HG03439 (cell line): ENCODE data around the gene CCT7.

Source experiments
- ATAC-seq: cut with Tn5 transposase; IDR thresholded peaks from one replicate; pipeline ENCODE4 v1.9.1; 2021; ENCODE audit warnings: mild to moderate bottlenecking, moderate library complexity; ENCODE audit not compliant: unreplicated experiment

CCT7 gene

DNA sequence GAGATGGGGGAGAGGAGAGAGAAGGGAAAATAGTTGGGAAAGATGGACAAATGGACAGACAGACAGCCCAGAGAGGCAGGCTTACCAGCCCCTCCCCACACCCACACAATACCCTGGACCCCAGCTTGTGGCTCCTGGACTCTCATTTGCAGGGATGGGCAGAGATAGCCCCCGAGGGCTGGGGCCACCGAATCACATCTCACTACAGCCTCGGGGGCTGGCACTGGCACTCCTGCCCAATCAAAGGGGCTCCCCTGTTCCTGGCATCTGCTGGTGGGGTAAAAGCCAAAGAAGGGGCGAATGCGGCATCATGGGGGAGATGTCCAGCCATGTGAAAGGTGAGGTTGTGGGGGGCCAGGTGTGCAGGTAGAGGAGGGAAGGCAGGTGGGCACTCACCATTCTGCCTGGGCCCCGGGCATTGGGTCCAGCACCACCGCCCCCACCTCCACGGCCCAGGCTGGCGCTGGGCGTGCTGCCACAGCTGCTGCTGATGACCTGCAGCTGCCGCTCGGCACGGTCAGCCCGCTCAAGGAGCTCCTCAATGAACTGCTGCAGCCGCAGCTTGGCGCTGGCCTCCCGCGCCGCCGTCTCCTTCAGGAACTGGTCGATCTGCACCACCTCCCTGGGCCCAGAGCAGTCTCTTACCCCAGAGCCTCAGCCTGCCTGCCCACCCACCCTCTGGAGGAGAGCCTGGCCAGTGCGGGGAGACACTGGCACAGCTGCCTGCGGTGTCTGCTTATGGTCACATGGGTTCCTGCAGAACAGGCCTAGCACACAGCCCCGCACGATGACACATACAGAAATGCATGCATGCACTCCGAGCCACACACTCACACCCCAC is 32.2 kb downstream of the CCT7 start:
- no peak for ATAC-seq

GRCh38 chr2:73267008-73267407 is 32.9 kb downstream of the CCT7 start:
- ATAC-seq, result no peak

GRCh38 chr2:73268366-73268829 is 34.3 kb downstream of the CCT7 start:
- no peak for ATAC-seq

DNA sequence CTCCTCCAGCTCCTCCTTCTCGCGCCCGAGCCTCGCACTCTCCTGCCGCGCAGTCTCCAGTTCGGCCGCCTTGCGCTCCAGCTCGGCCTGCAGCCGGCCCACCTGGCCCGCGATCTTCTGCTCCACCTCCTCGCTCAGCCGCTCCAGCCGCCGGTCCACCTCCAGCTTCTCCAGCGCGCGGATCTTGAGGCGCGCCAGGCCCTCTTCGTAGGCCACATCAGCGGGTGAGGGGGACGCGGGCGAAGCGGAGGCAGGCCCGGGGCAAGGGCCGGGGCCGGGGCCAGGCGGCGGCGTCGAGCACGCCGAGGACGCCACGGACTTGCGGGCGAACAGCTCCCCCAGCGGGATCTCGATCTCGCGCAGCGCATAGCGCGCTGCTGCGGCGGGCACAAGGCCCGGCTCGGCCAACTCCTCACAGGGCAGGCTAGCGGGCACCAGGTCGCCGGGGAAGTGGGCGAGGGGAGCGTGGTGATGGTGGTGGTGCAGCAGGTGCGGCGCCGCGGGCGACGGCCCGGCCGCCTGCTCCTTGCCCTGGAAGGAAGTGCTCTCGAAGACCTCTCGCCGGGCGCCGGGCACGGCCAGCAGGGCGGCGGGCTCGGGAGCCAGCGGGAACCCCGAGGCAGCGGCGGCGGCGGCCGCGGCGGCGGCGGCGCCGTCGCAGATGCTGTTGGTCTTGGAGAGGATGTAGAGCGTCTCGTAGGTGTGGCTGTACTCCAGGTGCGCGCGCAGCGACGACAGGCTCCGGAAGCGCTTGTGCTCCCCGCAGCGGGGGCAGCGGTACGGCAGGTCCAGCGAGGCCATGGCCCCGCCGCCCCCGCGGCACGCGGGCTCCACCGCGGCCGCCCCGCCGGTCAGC is 35.0 kb downstream of the CCT7 start:
- peak; percentile 70 for ATAC-seq

- no peak for ATAC-seq
Measured at GRCh38 chr2:73269686-73270465, 35.8 kb downstream of the CCT7 start.

- ATAC-seq, result no peak
Measured at GRCh38 chr2:73272270-73272669, 38.2 kb downstream of the CCT7 start.

- ATAC-seq, result no peak
Measured at GRCh38 chr2:73279852-73280251, 45.7 kb downstream of the CCT7 start.

GRCh38 chr2:73281244-73281643 is 47.1 kb downstream of the CCT7 start:
- no peak for ATAC-seq

- no peak for ATAC-seq
Measured at GRCh38 chr2:73282924-73283544, 48.9 kb downstream of the CCT7 start.

DNA sequence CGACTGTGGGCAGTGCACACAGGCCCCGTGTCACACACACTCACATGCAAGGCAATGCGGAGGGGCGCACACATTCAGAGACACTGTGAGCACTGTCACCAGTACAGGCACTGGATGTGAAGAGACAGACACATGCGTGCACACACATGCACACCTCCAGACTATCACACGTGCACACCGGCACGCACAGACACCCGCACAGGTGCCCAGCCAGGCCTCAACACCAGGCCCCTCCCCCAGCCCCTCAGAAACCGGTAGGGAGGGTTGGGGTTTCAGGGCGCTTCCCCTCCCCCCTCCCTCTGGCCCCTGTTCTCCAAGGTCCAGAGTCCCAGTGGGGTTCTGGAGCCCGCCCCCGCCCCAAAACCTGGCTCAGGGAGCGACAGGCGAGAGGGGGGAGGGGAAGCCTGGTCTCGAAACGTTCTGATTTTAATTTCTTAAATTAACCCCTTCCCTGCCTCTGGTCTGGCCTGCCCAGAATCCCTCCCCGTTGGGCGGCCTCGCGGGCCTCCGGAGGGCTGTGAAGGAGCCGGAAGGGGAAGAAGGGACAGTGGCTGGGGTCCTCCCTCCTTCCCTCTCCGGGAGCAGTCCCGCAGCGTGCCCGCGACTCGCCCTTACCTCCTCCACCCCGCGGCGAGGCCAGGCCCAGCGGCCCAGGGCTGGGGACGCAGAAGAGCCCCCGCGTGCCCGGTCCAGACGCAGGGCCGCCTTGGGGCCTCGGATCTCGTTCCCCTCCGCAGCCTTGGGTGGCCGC is 49.6 kb downstream of the CCT7 start:
- ATAC-seq, result peak; percentile 9

GRCh38 chr2:73284296-73285158 is 50.4 kb downstream of the CCT7 start, which contains the start of gene FBXO41:
TSS of gene FBXO41 (minus strand) at chr2:73284478. CDS start at chr2:73269630, 14,848 bp downstream.
- ATAC-seq, result peak; percentile 80

GRCh38 chr2:73285159-73285739 is 51.1 kb downstream of the CCT7 start:
- peak; percentile 25 for ATAC-seq

DNA sequence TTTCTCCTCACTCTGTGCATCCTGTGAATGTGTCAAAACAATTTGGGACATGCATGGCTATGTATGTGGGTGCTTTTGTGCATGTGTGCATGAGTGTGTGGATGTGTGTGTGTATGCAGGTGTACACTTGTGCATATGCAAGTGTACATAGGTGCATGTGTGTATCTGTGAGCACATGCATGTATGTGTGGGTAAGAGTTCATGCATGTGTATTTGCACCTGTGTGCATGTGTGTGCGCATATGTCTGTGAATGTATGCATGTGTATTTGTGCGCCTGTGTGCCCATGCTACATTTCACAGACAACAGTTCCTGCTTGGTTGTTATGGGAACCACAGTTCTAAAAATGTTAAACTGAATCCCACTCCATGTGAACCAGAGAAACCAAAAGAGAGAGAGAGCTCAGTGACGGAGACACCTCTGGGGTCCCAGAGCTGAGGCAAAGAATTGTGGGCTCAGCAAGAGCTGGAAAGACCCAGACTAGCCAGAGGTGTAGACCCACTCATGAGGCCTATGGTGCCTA is 52.1 kb downstream of the CCT7 start:
- ATAC-seq, result no peak

GRCh38 chr2:73289304-73289703 is 55.2 kb downstream of the CCT7 start:
- ATAC-seq, result no peak

- ATAC-seq, result no peak
Measured at GRCh38 chr2:73290049-73290839, 56.1 kb downstream of the CCT7 start.

GRCh38 chr2:73291093-73291460 is 57.0 kb downstream of the CCT7 start:
- no peak for ATAC-seq

DNA sequence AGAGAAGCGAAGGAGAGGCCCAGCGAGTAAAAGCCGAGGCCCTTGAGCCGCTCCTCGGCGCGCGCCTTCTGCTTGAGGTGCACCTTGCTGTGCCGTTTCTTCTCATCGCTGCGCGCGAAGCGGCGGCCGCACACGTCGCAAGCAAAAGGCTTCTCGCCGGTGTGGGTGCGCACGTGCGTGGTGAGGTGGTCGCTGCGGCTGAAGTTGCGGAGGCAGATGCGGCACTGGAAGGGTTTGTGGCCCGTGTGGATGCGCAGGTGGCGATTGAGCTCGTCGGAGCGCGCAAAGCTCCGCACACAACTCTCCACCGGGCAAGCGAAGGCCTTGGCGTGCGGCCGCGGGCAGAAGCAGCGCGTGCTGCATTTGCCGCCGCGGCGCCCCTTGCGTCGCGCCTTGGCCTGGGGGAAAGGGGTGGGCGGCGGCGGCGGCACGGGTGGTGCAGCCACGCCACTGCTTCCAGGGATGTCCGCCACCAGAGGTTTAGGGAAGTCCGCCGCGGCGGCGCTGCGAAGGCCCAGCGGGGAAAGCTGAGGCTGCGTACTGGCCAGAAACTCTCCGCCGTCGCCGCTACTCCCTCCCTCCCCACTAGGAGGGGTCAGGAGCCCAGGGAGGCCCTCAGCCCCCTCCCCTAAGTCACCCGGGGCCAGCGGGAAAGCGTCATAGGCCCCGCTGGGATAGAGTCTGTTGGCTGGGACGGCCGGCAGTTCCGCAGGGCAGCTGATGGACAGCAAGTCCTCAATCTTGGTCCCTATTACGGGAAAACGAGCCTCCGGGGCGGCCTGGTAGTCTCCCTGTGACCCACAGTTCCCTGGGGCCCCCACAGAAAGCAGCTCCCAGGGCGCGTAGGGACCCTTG is 57.6 kb downstream of the CCT7 start:
- ATAC-seq, result no peak
